HuH-7 (cell line): ENCODE data around the gene COL9A3.

Source experiments
- DNase-seq: peaks from one replicate; pipeline ENCODE4 v3.0.0; 2011; ENCODE audit warnings: low spot score

Gene COL9A3

GRCh38 chr20:62796699-62797491 lies 20.0 kb upstream of the COL9A3 start:
- no peak for DNase-seq

DNA sequence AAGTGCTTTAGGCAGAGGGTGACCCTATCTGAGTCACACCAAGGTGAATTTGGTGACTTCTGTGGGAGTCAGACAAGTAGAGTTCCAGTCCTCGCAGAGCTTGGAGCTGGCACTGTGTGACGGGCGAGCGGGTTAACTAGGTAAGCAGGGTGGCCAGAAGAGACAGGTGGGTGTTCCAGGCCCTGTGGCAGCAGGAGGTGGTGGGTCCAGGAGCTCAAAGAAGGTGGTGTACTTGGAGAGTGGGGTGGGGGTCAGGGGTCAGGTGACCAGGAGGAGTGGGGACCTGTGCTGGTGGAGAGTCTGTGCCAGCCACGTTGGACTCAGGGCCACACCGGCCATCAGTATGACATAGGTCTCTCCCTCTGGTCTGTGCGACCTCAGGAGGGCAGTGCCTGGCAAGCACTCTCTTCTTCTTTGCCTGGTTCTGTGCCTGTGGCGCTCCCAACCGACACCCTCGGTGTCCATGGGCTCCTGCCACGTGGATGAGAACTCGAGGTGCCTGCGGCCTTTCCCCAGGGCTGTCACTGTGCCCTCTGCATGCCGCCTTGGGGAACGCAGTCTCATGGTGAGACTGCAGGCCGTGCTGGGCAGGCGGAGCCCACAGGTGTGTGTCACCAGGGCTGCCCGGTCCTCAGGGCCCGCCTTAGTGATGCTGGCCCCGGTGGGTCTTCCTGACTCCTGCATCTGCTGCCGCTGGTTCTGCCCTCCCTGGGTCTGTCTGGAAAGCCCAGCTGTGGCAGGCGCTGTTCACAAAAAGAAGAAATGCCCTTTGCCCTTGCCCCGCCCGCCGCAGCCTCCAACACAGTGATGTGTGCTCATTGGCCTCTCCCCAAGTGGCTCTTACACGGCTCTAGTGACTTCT lies 18.9 kb upstream of the COL9A3 start:
- no peak for DNase-seq

DNA sequence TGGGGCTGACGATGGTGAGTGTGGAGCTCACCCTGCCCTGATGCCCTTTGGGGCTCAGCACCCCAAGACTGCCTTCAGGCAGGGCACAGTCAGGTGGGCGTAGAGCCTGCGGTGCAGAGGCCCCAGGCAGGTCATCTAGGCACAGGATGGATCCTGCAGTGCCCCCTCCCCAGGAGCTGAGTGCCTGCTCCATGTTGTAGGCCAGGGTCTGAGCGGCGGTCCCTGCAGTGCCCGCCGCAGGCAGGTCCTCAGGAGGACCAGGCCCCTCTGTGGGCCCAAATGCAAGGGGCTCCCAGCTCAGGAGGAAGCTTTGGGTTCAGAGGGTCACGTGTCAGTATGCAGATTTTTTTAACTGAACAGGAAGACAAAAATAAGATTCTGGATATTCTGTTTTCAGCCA lies 17.8 kb upstream of the COL9A3 start:
- no peak for DNase-seq

DNA sequence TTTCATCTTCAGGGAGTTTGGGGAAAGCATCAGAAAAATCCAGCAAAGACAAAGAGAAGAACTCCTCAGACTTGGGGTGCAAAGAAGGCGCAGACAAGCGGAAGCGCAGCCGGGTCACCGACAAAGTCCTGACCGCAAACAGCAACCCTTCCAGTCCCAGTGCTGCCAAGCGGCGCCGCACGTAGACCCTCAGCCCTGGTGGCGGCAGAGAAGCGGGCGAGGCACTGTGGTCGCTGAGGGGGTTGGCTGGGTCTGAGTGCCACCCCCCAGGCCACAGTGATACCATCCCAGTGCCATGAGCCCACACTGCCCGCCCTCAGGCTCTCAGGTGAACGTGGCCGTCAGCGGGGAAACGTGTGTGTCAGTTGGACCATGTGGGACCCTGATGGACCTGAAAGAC lies 17.4 kb upstream of the COL9A3 start:
- no peak for DNase-seq

DNA sequence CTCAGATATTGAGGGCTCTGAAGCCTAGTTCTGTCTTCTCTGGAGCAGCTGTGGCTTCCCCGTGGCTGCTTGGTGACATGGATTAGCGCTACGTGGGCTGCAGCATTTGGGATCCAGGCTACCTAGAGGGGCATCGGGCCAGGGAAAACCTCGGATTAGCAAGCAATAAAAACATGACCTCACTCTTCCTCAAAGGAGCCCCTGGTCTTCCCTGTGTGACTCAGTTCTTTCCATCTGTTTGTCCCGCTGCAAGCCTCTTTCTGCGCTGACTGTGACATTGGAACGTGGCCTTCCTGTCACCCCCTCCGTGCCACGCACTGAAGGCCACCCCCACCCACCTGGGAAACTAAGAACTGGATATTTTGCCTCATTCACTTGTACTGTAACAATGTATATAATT lies 17.0 kb upstream of the COL9A3 start:
- no peak for DNase-seq

- no peak for DNase-seq
Measured at GRCh38 chr20:62800314-62801259, 16.3 kb upstream of the COL9A3 start.

- no peak for DNase-seq
Measured at GRCh38 chr20:62801284-62802010, 15.4 kb upstream of the COL9A3 start.

DNA sequence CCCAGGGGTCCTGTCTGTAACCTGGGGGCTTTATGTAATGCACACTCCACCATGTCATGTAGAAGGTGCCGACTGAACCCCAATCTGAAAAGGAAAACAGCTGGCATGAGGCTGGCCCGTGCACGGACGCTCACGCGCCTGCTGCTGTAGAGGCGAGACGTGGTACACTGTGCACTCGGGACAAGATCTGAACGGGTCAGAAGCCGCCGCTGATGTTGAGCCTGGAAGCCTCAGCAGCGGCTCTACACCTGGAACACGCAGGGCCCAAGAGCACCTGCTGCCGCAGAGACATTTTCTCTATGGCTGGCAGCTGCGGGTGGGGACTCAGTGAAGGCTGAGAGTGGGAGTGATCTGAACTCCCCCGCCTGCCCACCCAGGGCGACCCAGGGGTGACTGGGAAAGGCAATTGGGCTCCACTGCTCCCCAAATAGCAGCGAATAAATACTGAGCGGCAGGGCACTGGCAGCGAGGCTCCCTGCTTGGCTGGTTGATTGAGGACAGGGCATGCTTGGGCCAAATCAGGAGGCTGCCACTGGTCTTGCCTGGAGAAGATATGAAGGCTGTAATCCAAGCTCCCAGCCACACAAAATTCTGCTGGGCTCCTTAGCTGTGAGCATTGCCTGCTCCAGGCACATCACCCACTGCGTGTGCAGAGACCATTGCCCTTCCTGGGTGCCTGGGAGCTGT lies 14.7 kb upstream of the COL9A3 start:
- DNase-seq = no peak

GRCh38 chr20:62804021-62804626 lies 12.7 kb upstream of the COL9A3 start:
- DNase-seq = no peak

- DNase-seq = peak; percentile 90
Measured at GRCh38 chr20:62804627-62805154, 12.2 kb upstream of the COL9A3 start, which contains the start of gene OGFR. TSS of gene OGFR (plus strand) at chr20:62804835. CDS start at chr20:62804860, 25 bp downstream.

DNA sequence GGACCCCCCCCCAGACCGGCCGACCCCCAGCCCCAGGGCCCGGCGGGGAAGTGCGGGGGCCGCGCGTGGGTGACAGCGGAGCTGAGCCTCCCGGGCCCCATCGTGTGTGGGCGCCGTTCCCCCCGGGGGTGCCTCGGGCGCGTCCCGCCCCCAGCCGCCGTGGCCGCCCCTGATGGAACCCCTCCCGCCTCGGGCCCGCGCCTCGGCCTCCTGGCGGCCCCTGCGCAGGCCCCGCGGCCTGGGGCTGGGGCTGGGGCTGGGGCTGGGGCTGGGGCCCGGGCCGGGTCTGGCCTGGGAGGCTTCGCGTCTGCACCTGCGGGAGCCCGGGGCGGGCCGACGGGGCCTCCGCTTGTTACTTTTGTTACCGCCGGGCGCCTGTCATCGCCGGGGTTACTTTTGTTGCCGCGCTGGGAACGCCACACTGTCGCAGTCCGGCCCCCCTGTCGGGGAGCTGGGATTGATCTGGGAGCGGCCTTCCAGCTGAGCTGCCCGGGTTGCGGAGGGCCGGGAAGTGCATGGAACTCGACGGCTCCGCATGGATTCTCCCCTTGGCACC lies 11.6 kb upstream of the COL9A3 start:
- no peak for DNase-seq

- peak; percentile 91 for DNase-seq
Measured at GRCh38 chr20:62805711-62806382, 11.0 kb upstream of the COL9A3 start.

GRCh38 chr20:62806383-62807050 lies 10.3 kb upstream of the COL9A3 start:
- DNase-seq = no peak

DNA sequence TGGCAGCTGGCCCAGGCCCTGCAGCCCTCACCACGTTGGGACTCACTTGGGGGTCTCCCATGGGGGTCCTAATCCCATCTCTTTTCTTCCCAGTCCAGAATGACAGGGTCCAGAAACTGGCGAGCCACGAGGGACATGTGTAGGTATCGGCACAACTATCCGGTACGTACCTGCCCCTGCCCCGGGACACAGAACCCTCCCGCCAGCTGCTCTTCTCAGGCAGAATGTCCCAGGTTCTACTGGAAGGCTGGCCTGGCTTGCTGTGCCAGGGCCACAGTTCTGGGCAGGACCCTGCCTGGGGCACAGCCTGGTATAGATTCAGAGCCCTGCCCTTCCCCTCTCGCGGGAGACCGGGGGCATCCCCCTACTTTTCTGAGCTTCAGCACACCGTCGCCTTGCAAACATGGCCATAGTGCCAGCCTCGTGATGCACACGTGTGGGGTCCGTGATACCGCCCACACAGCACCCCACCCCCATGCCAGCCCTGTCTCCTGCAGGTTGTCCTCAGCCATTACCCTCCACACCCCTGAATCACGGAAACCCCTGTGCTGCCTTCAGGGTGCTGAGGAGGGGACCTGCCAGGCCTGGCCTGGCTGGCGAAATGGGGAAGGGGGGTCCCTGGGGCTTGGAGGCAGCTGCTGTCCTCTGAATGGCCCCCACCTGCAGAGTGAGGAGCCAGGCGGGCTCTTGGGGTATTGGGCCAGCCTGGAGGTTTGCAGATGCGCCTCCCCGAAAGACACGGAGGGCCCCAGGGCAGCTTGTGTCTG lies 9.2 kb upstream of the COL9A3 start:
- DNase-seq = no peak

- peak; percentile 96 for DNase-seq
Measured at GRCh38 chr20:62808211-62808865, 8.5 kb upstream of the COL9A3 start.

GRCh38 chr20:62809530-62810428 lies 7.1 kb upstream of the COL9A3 start:
- no peak for DNase-seq
